ENCODE measurements around the gene SPTBN5.

GRCh38 chr15:41843571-41843970 lies 50.3 kb downstream of the SPTBN5 start:
- TF ChIP-seq ZFP30 (CRISPR knock-in tag; IDR thresholded peaks at IDR 0.05): no peak
- no peak for TF ChIP-seq PATZ1 (CRISPR knock-in tag; IDR thresholded peaks at IDR 0.05; ENCODE audit: borderline replicate concordance)
- TF ChIP-seq CSDC2 (CRISPR knock-in tag; IDR thresholded peaks at IDR 0.05): no peak
- TF ChIP-seq TCF4 (CRISPR knock-in tag; IDR thresholded peaks at IDR 0.05; ENCODE audit: borderline replicate concordance): no peak
- no peak for TF ChIP-seq CREB5 (CRISPR knock-in tag; IDR thresholded peaks at IDR 0.05; ENCODE audit: low read depth)
- TF ChIP-seq RARB (CRISPR knock-in tag; IDR thresholded peaks at IDR 0.05): no peak
- TF ChIP-seq CSRNP3 (CRISPR knock-in tag; IDR thresholded peaks at IDR 0.05): no peak
- TF ChIP-seq ZNF70 (CRISPR knock-in tag; IDR thresholded peaks at IDR 0.05): no peak
- TF ChIP-seq GLIS3 (CRISPR knock-in tag; IDR thresholded peaks at IDR 0.05): no peak
